Measurements from ENCODE around the gene SLC17A1.

SLC17A1 gene

GRCh38 chr6:25842526-25842925 is 10.7 kb upstream of the SLC17A1 start:
- H3K36me3 ChIP-seq (replicated peaks) = no peaks in the 10 kb centered on the region
- no peak overlapping the region for H3K4me3 ChIP-seq (ENCODE audit: low read depth, low read length)
- H3K27me3 ChIP-seq (replicated peaks) = no peaks in the 10 kb centered on the region
- no peak for TF ChIP-seq CTCF (IDR thresholded peaks at IDR 0.05; ENCODE audit: low read depth, low read length, missing control alignments)
- DNase-seq = no peak
- no peak overlapping the region for H3K27ac ChIP-seq
- in situ Hi-C loops (cut with HindIII; ENCODE audit: low pct_ligation_motif_present, low sequenced_read_pairs) = no loop called here

GRCh38 chr6:25835442-25836283 is 3.8 kb upstream of the SLC17A1 start:
- H3K4me3 ChIP-seq (ENCODE audit: low read depth, low read length) = no peak overlapping the region
- no peak overlapping the region for H3K27ac ChIP-seq
- TF ChIP-seq CTCF (IDR thresholded peaks at IDR 0.05; ENCODE audit: low read depth, low read length, missing control alignments) = no peak
- H3K27me3 ChIP-seq (replicated peaks) = no peaks in the 10 kb centered on the region
- no peaks in the 10 kb centered on the region for H3K36me3 ChIP-seq (replicated peaks)
- DNase-seq = peak; percentile 4
- in situ Hi-C loops (cut with HindIII; ENCODE audit: low pct_ligation_motif_present, low sequenced_read_pairs) = no loop called here

GRCh38 chr6:25834950-25835349 is 3.1 kb upstream of the SLC17A1 start:
- DNase-seq = no peak
- in situ Hi-C loops (cut with HindIII; ENCODE audit: low pct_ligation_motif_present, low sequenced_read_pairs) = no loop called here
- TF ChIP-seq CTCF (IDR thresholded peaks at IDR 0.05; ENCODE audit: low read depth, low read length, missing control alignments) = no peak
- Histone ChIP-seq H3K4me3 (ENCODE audit: low read depth, low read length) (no peak overlapping the region), H3K36me3 (replicated peaks) (no peaks in the 10 kb centered on the region), H3K27me3 (replicated peaks) (no peaks in the 10 kb centered on the region), H3K27ac (no peak overlapping the region)

GRCh38 chr6:25833136-25833535 is 1.3 kb upstream of the SLC17A1 start:
- H3K36me3 ChIP-seq (replicated peaks) = no peaks in the 10 kb centered on the region
- no peaks in the 10 kb centered on the region for H3K27me3 ChIP-seq (replicated peaks)
- no peak overlapping the region for H3K4me3 ChIP-seq (ENCODE audit: low read depth, low read length)
- in situ Hi-C loops (cut with HindIII; ENCODE audit: low pct_ligation_motif_present, low sequenced_read_pairs) = no loop called here
- no peak overlapping the region for H3K27ac ChIP-seq
- TF ChIP-seq CTCF (IDR thresholded peaks at IDR 0.05; ENCODE audit: low read depth, low read length, missing control alignments) = no peak
- no peak for DNase-seq

DNA sequence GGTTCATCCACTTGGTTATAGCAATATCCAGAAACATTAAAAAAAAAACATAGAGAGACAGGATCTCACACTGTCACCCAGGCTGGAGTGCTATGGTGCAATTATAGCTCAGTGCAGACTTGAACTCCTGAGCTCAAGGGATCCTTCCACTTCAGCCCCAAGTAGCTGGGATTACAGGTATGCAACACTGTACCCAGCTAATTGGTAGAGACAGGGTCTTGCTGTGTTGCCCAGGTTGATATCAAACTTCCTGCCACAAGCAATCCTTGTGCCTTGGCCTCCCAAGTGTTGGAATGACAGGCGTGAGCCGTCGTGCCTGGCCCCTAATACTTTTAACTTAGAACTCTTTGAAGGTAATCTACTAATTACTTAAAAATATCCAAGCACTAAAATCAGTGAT is 818 bp upstream of the SLC17A1 start:
- DNase-seq = no peak
- TF ChIP-seq CTCF (IDR thresholded peaks at IDR 0.05; ENCODE audit: low read depth, low read length, missing control alignments) = no peak
- Histone ChIP-seq H3K4me3 (ENCODE audit: low read depth, low read length) (no peak overlapping the region), H3K36me3 (replicated peaks) (no peaks in the 10 kb centered on the region), H3K27me3 (replicated peaks) (no peaks in the 10 kb centered on the region), H3K27ac (no peak overlapping the region)
- in situ Hi-C loops (cut with HindIII; ENCODE audit: low pct_ligation_motif_present, low sequenced_read_pairs) = no loop called here

DNA sequence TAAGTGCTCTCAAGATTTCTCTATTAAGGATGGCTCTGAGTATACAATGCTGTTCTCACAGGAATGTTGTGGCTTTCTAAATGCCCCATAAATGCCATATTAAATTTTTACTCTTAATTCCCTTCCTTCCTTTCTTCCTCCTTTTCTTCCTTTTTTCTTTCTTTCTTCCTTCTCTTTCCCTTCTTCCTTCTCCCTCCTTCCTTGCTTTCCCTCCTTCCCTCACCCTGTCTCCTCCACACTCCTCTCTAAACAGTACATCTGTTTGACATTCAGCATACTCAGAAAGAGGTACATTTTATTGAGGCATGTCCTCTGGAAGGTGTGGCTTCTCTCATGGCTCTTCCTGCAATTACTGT is 433 bp upstream of the SLC17A1 start:
- no peak overlapping the region for H3K4me3 ChIP-seq (ENCODE audit: low read depth, low read length)
- no peaks in the 10 kb centered on the region for H3K36me3 ChIP-seq (replicated peaks)
- H3K27me3 ChIP-seq (replicated peaks) = no peaks in the 10 kb centered on the region
- no peak for DNase-seq
- TF ChIP-seq CTCF (IDR thresholded peaks at IDR 0.05; ENCODE audit: low read depth, low read length, missing control alignments) = no peak
- in situ Hi-C loops (cut with HindIII; ENCODE audit: low pct_ligation_motif_present, low sequenced_read_pairs) = no loop called here
- no peak overlapping the region for H3K27ac ChIP-seq

Measured in brain microvascular endothelial cell (primary cell).